Mononuclear cell (primary cell): ENCODE data around the gene PKNOX1. TPM values are rescaled to one million over a fixed set of nuclear protein-coding genes. Genes with fewer than 3 reads are reported as not detected.

Source experiments
- H3K27me3 ChIP-seq: 2 replicates; pipeline ENCODE4 v1.6.0; 2011; ENCODE audit warnings: low read length, control low read depth; ENCODE audit not compliant: insufficient read depth
- H3K4me1 ChIP-seq: 2 replicates; pipeline ENCODE4 v1.5.1; 2011; ENCODE audit warnings: mild to moderate bottlenecking, low read length, control low read depth; ENCODE audit not compliant: insufficient read depth
- H3K4me3 ChIP-seq: 2 replicates; pipeline ENCODE4 v1.5.1; 2011; ENCODE audit warnings: mild to moderate bottlenecking, low read length, moderate library complexity
- H3K9me3 ChIP-seq: 2 replicates; pipeline ENCODE4 v1.5.1; 2011; ENCODE audit warnings: low read depth, mild to moderate bottlenecking, control low read depth, low read length
- total RNA-seq: library from RNA; depleted of rRNA; stranded (reverse); fragments of >200 nt; gene quantifications from one replicate; pipeline ENCODE4 v1.2.3, GENCODE V29; 2012

Gene PKNOX1
- total RNA-seq, 1 donor: 4.8 TPM

GRCh38 chr21:43016728-43017127 is 42.4 kb downstream of the PKNOX1 start:
- Histone ChIP-seq H3K9me3 (no peaks in the 10 kb centered on the region), H3K4me1 (peaks cover 7% of the 10 kb centered on the region), H3K4me3 (no peak overlapping the region), H3K27me3 (no peaks in the 10 kb centered on the region)

GRCh38 chr21:43018519-43018918 is 44.2 kb downstream of the PKNOX1 start:
- Histone ChIP-seq H3K9me3 (no peaks in the 10 kb centered on the region), H3K27me3 (no peaks in the 10 kb centered on the region), H3K4me3 (no peak overlapping the region), H3K4me1 (peaks cover 7% of the 10 kb centered on the region)

- Histone ChIP-seq H3K27me3 (no peaks in the 10 kb centered on the region), H3K9me3 (no peaks in the 10 kb centered on the region), H3K4me3 (no peak overlapping the region), H3K4me1 (peaks cover 7% of the 10 kb centered on the region)
Measured at GRCh38 chr21:43020177-43020576, 45.8 kb downstream of the PKNOX1 start.

- H3K27me3 ChIP-seq: no peaks in the 10 kb centered on the region
- no peak overlapping the region for H3K4me3 ChIP-seq
- H3K9me3 ChIP-seq: no peaks in the 10 kb centered on the region
- H3K4me1 ChIP-seq: peaks cover 7% of the 10 kb centered on the region
Measured at GRCh38 chr21:43020771-43021170, 46.4 kb downstream of the PKNOX1 start.

- H3K4me1 ChIP-seq: peaks cover 3% of the 10 kb centered on the region
- no peaks in the 10 kb centered on the region for H3K9me3 ChIP-seq
- no peaks in the 10 kb centered on the region for H3K27me3 ChIP-seq
- H3K4me3 ChIP-seq: no peak overlapping the region
Measured at GRCh38 chr21:43021191-43021590, 46.8 kb downstream of the PKNOX1 start.

- Histone ChIP-seq H3K9me3 (no peaks in the 10 kb centered on the region), H3K4me1 (no peaks in the 10 kb centered on the region), H3K4me3 (no peak overlapping the region), H3K27me3 (no peaks in the 10 kb centered on the region)
Measured at GRCh38 chr21:43021756-43022600, 47.6 kb downstream of the PKNOX1 start.

- no peak overlapping the region for H3K4me3 ChIP-seq
- no peaks in the 10 kb centered on the region for H3K27me3 ChIP-seq
- H3K4me1 ChIP-seq: no peaks in the 10 kb centered on the region
- no peaks in the 10 kb centered on the region for H3K9me3 ChIP-seq
Measured at GRCh38 chr21:43023175-43023574, 48.8 kb downstream of the PKNOX1 start.

GRCh38 chr21:43024439-43025136 is 50.2 kb downstream of the PKNOX1 start:
- H3K4me1 ChIP-seq: no peaks in the 10 kb centered on the region
- no peak overlapping the region for H3K4me3 ChIP-seq
- H3K27me3 ChIP-seq: no peaks in the 10 kb centered on the region
- H3K9me3 ChIP-seq: no peaks in the 10 kb centered on the region

- Histone ChIP-seq H3K27me3 (no peaks in the 10 kb centered on the region), H3K4me1 (no peaks in the 10 kb centered on the region), H3K9me3 (no peaks in the 10 kb centered on the region), H3K4me3 (no peak overlapping the region)
Measured at GRCh38 chr21:43025636-43026180, 51.3 kb downstream of the PKNOX1 start.

GRCh38 chr21:43027846-43028731 is 53.7 kb downstream of the PKNOX1 start:
- Histone ChIP-seq H3K4me3 (no peak overlapping the region), H3K27me3 (no peaks in the 10 kb centered on the region), H3K4me1 (no peaks in the 10 kb centered on the region), H3K9me3 (no peaks in the 10 kb centered on the region)

GRCh38 chr21:43029785-43030184 is 55.4 kb downstream of the PKNOX1 start:
- H3K27me3 ChIP-seq: no peaks in the 10 kb centered on the region
- H3K4me3 ChIP-seq: no peak overlapping the region
- H3K4me1 ChIP-seq: no peaks in the 10 kb centered on the region
- H3K9me3 ChIP-seq: no peaks in the 10 kb centered on the region

GRCh38 chr21:43031121-43031619 is 56.8 kb downstream of the PKNOX1 start:
- no peaks in the 10 kb centered on the region for H3K4me1 ChIP-seq
- no peaks in the 10 kb centered on the region for H3K9me3 ChIP-seq
- no peaks in the 10 kb centered on the region for H3K27me3 ChIP-seq
- H3K4me3 ChIP-seq: no peak overlapping the region

GRCh38 chr21:43034101-43034500 is 59.7 kb downstream of the PKNOX1 start:
- Histone ChIP-seq H3K27me3 (no peaks in the 10 kb centered on the region), H3K9me3 (no peaks in the 10 kb centered on the region), H3K4me3 (no peak overlapping the region), H3K4me1 (no peaks in the 10 kb centered on the region)

GRCh38 chr21:43034826-43035225 is 60.5 kb downstream of the PKNOX1 start:
- H3K9me3 ChIP-seq: no peaks in the 10 kb centered on the region
- H3K4me3 ChIP-seq: no peak overlapping the region
- no peaks in the 10 kb centered on the region for H3K4me1 ChIP-seq
- no peaks in the 10 kb centered on the region for H3K27me3 ChIP-seq
